Epithelial cell of proximal tubule (primary cell): ENCODE measurements around the gene NR2C2. TPM values are rescaled to one million over a fixed set of nuclear protein-coding genes. Genes with fewer than 3 reads are reported as not detected.

Experiments used
- DNase-seq: peaks from one replicate; pipeline ENCODE4 v3.0.0-alpha.2; 2011; ENCODE audit warnings: low read depth
- H3K4me3 ChIP-seq: 2 replicates; pipeline ENCODE4 v1.5.1; 2011; ENCODE audit warnings: low read depth, mild to moderate bottlenecking, low read length
- total RNA-seq: library from RNA; depleted of rRNA; stranded (reverse); fragments of >200 nt; gene quantifications from 2 replicates; pipeline ENCODE4 v1.2.3, GENCODE V29; 2015
- TF ChIP-seq, protein P1 (sequence below): conservative IDR thresholded peaks from 2 replicates; pipeline ENCODE4 v1.5.1; 2012; ENCODE audit warnings: low read depth, mild to moderate bottlenecking, low read length

Gene NR2C2
- total RNA-seq, 1 donor from 2014 or later: 16.3 TPM

DNA sequence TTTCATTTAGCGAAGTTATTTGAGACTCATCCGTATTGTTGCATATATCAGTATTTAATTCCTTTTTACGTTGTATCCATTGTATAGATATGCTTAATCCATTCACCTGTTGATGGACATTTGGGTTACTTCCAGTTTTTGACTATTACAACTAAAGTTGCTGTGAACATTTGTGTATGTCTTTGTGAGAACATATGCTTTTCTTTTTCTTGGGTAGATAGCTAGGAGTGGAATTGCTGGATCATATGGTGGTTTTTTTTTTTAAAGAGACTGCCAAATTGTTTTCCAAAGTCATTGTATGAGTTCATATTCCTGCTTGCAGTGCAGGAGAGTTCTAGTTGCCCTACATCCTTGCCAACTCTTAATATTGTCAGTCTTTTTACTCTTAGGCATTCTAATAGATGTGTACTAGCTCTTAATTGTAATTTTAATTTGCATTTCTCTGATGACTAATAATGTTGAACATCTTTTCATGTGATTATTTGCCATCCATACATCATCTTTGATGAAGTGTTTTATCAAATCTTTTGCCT lies 37.3 kb downstream of the NR2C2 start:
- TF ChIP-seq, protein P1, sequence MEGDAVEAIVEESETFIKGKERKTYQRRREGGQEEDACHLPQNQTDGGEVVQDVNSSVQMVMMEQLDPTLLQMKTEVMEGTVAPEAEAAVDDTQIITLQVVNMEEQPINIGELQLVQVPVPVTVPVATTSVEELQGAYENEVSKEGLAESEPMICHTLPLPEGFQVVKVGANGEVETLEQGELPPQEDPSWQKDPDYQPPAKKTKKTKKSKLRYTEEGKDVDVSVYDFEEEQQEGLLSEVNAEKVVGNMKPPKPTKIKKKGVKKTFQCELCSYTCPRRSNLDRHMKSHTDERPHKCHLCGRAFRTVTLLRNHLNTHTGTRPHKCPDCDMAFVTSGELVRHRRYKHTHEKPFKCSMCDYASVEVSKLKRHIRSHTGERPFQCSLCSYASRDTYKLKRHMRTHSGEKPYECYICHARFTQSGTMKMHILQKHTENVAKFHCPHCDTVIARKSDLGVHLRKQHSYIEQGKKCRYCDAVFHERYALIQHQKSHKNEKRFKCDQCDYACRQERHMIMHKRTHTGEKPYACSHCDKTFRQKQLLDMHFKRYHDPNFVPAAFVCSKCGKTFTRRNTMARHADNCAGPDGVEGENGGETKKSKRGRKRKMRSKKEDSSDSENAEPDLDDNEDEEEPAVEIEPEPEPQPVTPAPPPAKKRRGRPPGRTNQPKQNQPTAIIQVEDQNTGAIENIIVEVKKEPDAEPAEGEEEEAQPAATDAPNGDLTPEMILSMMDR: no peak
- DNase-seq: no peak
- H3K4me3 ChIP-seq: no peak overlapping the region

- DNase-seq: no peak
- no peak overlapping the region for H3K4me3 ChIP-seq
- TF ChIP-seq, protein P1: no peak
Measured at GRCh38 chr3:14988988-14989394, 41.6 kb downstream of the NR2C2 start.

GRCh38 chr3:14989943-14990779 lies 42.8 kb downstream of the NR2C2 start:
- TF ChIP-seq, protein P1: no peak
- DNase-seq: no peak

DNA sequence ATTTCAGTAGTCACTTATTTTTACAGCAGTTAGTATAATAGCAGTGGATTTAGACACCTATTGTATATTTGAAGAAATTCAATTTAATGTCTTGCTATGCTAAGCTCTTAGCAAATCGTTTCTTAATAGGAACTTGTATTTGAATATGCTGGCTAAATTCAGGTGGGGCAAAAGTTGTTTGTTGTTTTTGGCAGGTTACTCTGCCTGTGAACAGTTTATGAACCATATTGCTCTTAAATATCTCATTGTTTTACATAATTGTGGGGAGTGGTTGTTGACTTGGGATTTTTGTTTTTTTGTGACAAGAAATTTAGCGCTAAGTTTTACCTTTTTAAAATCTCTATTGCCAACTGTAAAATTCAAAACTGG lies 43.4 kb downstream of the NR2C2 start:
- no peak overlapping the region for H3K4me3 ChIP-seq
- DNase-seq: no peak
- TF ChIP-seq, protein P1: no peak

More at GRCh38 chr3:14989943-14990779, 42.8 kb downstream of the NR2C2 start:
- H3K4me3 ChIP-seq: no peak overlapping the region

DNA sequence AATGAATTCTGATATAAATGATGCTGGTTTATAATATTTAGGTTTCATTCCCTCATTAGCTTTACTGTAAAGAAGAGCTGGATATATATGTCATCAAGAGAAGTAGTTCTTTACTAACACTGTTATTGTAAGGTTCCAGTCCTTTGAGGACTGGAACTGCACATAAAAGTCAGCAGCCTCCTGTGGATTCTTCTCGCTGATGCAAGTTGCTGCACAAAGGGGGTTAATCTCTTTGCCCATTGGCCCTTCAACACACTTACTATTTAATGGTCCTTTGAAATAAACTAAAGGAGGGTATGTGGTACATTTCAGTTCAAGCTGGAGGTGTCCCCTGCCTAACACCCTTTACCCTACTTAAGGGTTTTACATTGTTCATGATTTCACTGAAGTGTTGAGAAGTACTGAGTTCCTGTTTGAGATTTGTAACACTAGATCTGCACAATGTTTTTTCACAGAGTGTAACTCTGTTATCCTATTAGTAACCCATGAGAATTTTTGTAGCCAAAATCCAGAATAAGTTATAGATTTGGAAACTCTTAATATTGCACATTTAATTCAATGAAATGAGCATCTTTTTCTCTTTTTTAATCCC lies 43.9 kb downstream of the NR2C2 start:
- TF ChIP-seq, protein P1: no peak
- no peak overlapping the region for H3K4me3 ChIP-seq
- no peak for DNase-seq

DNA sequence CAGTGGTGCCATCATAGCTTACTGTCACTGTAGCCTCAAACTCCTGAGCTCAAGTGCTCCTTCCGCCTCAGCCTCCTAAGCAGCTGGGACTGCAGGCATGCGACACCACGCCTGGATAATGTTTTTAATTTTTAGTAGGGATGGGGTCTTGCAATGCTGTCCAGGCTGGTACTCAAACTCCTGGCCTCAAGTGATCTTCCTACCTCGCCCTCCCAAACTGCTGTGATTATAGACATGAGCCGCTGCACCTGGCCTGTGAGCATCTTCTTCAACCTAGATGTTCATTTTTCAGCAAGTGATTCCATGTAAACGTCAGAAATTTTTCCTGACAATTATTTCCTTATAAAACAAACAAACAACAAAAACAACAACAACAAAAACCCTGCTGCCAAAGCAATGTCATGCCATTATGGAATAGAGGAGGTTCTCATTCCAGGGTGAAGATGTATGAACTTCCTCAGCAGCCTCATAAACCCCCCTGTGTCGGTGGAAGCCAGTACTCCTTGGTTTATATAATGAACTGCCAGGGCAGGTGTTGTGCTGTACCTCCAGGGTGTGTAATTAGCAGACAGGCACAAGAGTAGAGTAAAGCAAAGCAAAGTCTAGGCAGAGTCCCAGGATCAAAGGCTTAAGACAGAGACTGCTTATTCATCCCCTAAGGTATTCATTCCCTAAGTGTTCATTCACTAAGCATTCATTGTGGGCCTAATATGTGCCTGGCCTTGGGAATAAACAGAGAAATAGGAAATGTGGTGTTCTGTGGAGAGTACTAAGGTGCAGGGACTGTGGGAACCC lies 44.6 kb downstream of the NR2C2 start:
- TF ChIP-seq, protein P1: no peak
- no peak for DNase-seq

More for the DNA sequence above, 44.6 kb downstream of the NR2C2 start:
- no peak overlapping the region for H3K4me3 ChIP-seq
